Kasumi-1 (cell line): ENCODE results near the gene EEF1A2.

Experiments used
- DNase-seq, 2 experiments: peaks; one replicate each; lab custom pipeline; 2025; lab: John Stamatoyannopoulos, UW

EEF1A2 gene

DNA sequence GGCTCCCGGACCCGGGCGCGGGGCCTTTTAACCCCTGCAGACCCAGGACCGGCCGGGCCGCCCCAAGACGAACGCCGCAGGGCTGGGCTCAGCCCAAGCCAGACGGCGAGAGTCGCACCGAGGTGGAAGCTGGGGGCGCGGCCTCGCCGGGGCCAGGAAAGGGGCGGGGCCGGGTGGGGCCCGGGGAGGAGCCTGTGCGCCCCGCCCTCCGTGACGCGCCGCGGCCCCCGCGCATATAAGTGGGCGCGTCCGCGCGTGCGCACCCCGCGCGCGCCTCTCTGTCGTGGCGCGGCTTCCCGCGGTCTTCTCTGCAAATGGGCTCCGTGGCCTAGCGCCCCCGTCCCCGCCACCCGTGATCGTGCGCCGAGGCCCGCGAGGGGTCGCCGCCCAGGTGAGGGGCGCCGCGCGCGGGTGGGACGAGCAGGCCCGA is 21.6 kb upstream of the EEF1A2 start, which contains the start of gene PPDPF:
PPDPF (plus strand) TSS at position 262 of the 430 bp plus-strand sequence. CDS start 544 bp downstream, outside the sequence.
- peak; percentile 27 to 32 for DNase-seq

DNA sequence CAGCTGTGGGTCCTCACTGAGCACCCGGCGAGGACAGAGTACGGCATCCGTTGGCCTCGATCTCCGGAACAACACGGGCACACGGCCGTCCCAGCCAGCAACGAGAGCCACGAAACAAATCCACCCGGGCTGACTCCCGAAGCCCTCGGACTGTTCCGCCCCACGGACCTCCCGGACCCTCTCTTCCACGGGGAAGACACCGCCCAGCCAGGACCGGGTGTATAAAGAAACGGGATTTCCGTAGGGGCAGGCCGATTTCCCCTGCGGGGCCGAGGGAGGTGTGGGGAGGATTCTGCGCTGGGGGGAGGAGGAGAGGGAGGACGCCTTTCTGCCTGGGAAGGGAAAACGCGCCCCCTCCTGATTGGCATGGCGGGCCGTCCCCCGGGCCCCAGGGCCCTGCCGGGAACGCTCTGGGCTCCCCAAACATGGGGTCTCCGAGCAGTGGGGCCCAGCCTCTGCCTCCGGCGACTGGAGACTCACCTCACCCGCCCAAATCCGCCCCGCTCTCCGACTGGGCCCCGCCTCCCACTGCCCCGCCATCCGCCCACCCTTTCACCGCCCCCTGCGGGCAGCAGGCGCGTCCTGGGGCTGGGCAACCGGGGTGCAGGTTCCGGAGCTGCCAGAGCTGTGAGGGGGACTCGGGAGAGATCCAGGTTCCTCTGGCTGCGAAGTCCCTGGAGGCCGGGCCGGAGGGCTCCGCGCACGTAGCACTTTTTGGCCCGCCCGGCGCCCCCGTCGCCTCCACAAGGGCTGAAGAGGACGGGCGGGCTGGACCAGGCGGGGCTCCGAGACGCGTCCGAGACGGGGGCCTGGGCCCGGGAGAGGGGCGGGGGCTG is 21.0 kb upstream of the EEF1A2 start:
- DNase-seq = peak; percentile 11 to 32

DNA sequence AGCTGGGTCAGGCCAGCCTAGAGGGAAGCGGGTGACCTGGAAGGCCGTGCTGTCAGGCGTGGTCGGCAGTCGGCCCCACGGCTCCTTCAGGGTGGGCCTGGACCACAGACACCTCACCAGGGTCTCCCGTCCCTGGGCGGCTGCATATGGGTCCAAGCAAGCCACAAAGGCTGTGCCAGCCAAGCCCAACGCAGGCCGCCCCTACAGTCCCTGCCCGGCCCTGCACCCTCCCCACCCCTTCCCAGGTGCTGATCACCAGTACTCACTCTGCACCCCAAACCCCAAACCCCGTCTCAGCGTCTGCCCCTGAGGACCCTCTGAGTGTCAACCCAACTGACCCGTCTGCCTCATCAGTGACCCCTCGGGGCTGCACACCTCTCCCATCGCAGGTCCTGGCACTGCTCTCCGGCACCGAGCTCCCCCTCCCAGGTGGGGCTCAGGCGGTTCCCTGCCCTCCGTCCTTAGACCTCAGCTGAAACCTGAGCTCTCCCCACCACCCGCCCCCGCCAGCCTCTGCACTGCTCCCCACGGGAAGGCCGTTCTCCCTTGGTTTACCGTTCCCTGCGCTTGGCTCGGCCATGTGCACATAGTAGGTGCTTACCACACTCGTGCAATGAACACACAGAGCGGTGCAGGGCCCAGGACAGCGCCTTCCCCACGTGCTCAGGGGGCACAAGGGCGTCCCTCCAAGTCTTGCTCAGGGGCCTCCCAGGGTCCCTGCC is 20.2 kb upstream of the EEF1A2 start:
- no peak for DNase-seq

DNA sequence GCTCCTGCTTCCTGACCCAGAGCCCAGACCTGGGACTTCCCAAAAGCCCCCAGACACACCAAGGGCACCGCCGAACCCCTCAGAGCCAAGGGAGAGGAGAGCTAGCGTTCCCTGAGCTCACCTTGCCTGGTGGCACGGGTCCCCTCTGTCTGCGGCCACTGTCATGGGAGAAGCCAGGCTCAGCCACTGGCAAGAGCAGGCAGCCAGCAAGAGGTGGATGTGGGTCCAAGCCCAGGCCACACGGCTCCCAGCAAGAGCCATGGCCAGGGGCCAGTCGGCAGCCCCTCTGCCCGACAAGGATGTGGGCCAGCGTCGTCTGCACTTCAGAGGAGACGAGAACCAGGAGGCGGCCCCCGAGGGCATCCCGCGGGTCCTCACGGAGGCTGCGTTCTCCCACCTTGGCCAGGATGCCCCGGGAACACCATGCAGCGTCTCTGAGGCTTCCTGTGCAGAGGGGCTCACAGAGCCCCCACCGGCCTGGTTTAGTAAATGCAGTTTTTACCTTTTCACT is 19.5 kb upstream of the EEF1A2 start:
- DNase-seq = no peak

- no peak for DNase-seq
These were observed 18.8 kb upstream of the EEF1A2 start for GRCh38 chr20:63517376-63518309.

- DNase-seq = peak in 1 of 2 experiments; percentile 36
These were observed 15.6 kb upstream of the EEF1A2 start for GRCh38 chr20:63514520-63514919.

DNA sequence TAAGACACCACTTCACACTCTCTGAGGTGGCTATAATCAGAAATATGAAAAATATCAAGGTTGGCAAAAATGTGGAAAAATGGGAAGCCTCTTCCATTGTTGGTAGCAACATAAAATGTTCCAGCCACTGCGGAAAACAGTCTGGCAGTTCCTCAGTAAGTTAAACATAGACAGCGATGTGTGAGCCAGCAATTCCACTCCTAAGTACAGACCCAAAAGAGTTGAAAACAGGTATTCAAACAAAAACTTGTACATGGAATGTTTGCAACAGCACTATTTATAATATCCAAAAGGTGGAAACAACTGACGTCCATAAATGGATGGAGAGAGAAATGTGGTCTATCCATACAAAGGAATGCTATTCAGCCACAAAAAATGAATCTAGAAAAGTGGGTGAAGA is 14.3 kb upstream of the EEF1A2 start:
- DNase-seq = no peak

- no peak for DNase-seq
These were observed 10.2 kb upstream of the EEF1A2 start for GRCh38 chr20:63509088-63509564.

- DNase-seq = peak; percentile 12 to 47
These were observed 9.3 kb upstream of the EEF1A2 start for GRCh38 chr20:63508072-63508768.

DNA sequence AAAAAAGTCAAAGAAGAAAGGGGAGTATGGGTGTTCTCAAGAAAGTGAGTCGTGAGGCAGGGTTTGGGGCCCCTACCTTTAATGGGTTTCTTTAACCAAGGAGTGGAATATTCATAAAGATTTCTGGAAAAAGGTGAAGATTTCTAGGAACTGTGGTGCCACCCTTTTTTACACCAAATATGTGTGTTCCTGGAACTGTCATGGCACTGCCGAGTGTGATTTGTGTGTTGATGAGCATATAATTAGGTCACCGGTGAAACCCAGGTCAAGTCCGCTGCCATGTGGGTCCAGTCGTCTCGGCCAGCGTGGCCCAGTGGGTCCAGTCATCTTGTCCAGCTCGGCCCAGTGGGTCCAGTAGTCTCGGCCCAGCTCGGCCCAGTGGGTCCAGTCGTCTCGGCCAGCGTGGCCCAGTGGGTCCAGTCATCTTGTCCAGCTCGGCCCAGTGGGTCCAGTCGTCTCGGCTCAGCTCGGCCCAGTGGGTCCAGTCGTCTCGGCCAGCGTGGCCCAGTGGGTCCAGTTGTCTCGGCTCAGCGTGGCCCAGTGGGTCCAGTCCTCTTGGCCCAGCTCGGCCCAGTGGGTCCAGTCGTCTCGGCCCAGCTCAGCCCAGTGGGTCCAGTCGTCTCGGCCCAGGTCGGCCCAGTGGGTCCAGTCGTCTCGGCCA is 8.3 kb upstream of the EEF1A2 start:
- DNase-seq = no peak

DNA sequence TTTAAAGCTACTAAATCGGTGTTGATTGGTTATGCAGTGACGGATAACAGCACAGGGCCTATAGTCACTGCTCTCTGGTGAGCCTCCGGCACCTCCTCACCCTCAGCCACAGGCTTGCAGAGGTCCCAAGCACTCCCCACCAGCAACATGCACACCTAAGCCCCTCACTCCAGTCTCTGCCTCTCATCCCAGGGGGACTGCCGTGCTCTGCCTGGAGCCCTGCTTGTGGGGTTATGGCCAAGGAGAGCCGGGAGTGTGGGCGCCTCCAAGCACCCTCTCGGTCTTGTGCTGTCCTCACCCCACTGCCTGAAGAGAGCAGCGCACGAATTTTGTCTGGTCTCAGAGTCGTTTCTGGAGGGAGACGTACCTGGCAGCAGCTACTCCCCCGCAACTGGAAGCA is 6.8 kb upstream of the EEF1A2 start:
- DNase-seq = no peak

GRCh38 chr20:63505281-63505680 is 6.4 kb upstream of the EEF1A2 start:
- DNase-seq = no peak

GRCh38 chr20:63504642-63505041 is 5.8 kb upstream of the EEF1A2 start:
- no peak for DNase-seq

DNA sequence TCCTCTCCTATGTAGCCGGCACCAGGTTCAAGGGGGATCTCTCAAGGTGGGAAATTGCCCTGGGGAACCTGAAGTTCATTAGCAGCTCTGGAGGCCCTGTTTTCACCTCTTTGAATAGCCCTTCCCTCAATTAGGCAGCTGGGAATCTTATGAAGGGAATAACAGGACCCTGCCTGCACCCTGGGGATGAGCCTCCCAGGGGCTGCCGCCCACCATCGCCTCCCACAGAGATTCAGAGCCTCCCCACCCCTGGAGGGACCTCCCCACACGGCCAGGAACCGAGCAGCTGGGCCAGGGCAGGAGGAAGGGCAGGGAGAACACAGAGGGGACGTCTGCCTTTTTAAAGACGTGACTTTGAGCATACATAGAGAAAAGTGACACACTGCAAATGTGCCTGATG is 4.6 kb upstream of the EEF1A2 start:
- no peak for DNase-seq

GRCh38 chr20:63502671-63503172 is 3.8 kb upstream of the EEF1A2 start:
- DNase-seq = no peak

DNA sequence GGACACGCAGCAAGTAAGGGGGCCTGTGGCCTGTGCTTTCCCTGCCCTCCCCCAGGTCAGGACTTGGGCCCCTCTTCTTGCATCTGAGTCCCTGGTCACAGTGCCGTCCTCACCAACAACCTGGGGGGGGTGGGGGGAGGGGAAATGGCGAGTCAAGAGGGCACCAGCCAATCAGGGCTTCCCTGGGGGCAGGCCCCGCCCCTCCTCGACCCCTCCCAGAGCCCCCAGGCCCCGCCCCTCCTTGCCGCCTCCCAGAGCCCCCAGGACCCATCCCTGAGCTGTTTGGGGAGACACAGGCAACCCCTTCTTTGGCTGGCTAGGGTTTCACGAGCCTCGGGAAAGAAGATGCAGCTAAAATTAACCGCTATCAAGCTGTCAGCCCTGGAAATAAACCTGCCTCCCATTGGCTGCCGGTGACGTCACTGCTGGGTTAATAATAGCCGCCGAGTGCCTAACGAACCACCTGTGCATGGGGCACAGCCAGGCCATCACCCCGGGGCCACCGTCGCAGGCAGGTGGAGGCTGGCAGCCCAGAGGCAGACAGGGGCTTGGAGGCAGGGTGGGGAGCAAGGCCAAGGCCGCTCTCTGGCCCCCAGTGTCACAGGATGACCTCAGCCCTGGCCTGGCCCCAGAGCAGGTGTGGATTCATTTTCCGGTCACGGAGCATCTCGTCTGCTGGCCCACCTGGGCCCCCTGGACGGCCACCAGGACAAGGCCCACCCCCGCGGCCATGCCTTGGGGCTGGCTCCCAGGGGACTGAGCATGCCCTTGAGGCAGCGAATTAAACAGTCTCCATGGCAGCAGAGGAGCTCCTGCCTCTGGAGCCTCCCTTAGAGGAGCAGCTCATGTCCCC is 3.2 kb upstream of the EEF1A2 start:
- DNase-seq = no peak

- no peak for DNase-seq
These were observed 2.3 kb upstream of the EEF1A2 start for GRCh38 chr20:63500902-63501817.
